Measurements from ENCODE around the gene ITGA5.

The ITGA5 gene

DNA sequence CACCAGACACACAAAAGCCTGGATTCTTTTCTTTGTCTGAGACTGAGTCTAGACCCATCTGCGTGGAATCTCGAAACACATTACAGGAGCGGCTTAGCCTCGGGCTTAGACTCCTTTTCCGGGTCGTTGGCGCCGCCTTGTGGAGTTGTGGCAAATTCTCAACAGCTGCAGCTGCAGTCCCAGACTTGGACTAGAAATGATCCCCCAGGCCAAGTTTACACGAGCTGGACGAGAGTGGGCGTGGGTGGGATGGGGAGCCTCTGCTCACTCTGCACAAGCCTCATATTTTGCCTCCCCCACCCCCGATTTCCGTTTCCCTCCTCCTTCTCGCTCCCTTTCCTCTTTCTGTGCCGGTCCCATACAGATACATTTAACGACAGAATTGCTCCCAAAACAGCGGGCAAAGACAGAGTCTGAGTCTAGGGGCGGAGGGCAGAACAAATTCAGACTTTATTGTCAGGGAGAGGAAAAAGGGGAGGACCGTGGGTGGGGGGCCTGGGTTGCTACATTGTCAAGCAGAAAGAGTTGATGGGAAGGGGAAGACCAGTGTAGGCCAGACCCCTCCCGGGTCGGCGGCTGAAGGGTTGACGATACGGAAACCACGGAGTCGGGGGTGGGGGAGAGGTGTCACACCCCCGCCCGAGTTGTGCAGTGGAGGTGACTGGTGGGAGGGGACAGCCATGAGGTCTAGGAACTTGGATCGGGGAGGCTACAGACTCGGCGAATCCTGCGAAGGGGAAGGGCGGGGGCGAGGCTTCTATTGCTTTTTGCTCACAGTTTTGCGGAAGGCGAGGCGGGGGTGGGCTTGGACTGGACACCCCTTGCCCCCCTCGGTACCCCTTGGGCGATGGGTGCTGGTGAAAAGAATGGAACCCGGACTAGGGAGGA lies 50.1 kb downstream of the ITGA5 start:
- DNase-seq (ENCODE audit: low read depth in 2 of 2): peak; percentile 91 to 93
- H3K4me3 ChIP-seq (replicated peaks in 1 of 2; ENCODE audit: low read depth in 2 of 2, low read length in 2 of 2): peak overlapping the region in 1 of 2 donors; percentile 11
- TF ChIP-seq, protein P1, sequence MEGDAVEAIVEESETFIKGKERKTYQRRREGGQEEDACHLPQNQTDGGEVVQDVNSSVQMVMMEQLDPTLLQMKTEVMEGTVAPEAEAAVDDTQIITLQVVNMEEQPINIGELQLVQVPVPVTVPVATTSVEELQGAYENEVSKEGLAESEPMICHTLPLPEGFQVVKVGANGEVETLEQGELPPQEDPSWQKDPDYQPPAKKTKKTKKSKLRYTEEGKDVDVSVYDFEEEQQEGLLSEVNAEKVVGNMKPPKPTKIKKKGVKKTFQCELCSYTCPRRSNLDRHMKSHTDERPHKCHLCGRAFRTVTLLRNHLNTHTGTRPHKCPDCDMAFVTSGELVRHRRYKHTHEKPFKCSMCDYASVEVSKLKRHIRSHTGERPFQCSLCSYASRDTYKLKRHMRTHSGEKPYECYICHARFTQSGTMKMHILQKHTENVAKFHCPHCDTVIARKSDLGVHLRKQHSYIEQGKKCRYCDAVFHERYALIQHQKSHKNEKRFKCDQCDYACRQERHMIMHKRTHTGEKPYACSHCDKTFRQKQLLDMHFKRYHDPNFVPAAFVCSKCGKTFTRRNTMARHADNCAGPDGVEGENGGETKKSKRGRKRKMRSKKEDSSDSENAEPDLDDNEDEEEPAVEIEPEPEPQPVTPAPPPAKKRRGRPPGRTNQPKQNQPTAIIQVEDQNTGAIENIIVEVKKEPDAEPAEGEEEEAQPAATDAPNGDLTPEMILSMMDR (IDR thresholded peaks at IDR 0.05; ENCODE audit: low read depth, low read length): peak; percentile 87

DNA sequence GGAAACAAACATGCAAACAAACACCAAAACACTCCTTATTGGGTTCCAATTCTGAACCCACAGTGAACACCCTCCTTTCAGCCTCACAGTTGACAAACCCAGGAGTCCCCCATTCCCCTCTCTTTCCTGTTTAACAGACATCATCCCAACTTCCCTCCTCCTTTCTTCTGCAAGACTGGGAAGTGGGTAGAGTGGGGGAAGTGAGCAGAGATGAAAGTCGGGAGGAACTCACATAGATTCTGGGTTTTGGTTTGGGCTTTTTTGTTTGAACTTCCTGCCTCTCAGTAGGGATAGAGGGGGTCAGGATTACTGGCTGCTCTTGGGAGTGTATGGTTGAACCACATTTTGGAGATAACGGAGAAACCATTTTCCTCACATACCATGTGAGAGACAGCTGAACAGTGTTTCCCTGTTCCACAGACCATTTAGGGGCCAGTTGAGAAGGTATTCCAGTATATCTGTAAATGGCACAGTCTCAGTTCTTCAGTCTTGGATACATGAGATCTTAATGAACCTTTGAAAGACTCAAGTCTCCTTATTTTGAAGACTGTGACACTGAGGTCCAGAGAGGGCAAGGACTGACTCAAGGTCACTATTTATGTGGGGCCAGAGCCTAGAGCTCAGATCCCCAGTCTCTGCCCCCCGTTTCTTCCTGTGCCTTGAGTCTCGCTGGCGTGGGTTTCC lies 50.9 kb downstream of the ITGA5 start:
- no peak for DNase-seq (ENCODE audit: low read depth in 2 of 2)
- H3K4me3 ChIP-seq (replicated peaks in 1 of 2; ENCODE audit: low read depth in 2 of 2, low read length in 2 of 2): no peak overlapping the region
- TF ChIP-seq, protein P1 (IDR thresholded peaks at IDR 0.05; ENCODE audit: low read depth, low read length): no peak

DNA sequence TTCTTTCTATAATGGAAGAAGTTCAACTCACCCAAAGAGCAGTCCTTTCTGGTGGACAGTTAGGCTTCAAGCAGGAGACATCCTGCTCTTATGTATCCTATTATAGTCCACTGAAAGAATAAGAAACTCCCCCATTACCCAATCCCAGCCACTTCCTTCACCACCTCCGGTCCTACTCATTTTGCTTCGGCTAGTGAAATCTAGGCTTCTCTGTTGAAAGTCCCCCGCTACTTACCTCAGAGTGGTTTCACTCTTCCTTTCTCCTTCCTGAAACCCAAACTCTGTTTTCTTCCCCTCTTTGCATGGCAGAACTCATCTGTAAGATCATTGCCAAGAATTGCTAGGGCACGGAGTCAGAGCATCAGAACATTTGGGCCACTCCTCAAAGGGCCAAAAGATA lies 54.7 kb downstream of the ITGA5 start, which contains the start of gene GPR84:
Gene GPR84, minus strand, starts transcription at position 74 of the 400 bp plus-strand sequence. CDS start 635 bp downstream, outside the sequence.
- DNase-seq (ENCODE audit: low read depth in 2 of 2): peak in 1 of 2 donors; percentile 49
- H3K4me3 ChIP-seq (replicated peaks in 1 of 2; ENCODE audit: low read depth in 2 of 2, low read length in 2 of 2): no peak within 1 kb of the TSS
- TF ChIP-seq, protein P1 (IDR thresholded peaks at IDR 0.05; ENCODE audit: low read depth, low read length): no peak

DNA sequence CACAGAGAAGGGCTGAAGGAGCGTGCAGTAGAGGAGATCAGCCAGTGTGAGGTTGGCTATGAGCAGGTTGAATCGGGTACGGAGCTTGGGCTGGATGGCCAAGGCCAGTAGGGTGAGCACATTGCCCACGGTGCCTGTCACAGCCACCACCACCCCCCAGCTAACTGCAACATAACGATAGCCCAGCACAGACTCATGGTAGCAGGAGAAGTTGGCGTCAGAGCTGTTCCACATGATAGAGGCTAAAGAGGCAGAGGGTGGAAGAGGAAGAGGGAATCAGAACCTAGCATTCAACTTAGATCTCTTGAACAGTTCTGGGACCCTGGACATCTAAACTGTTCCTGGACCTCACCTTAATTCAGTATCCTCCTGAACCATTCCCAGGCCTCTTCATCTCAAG lies 55.4 kb downstream of the ITGA5 start:
- no peak overlapping the region for H3K4me3 ChIP-seq (replicated peaks in 1 of 2; ENCODE audit: low read depth in 2 of 2, low read length in 2 of 2)
- DNase-seq (ENCODE audit: low read depth in 2 of 2): no peak
- TF ChIP-seq, protein P1 (IDR thresholded peaks at IDR 0.05; ENCODE audit: low read depth, low read length): no peak

DNA sequence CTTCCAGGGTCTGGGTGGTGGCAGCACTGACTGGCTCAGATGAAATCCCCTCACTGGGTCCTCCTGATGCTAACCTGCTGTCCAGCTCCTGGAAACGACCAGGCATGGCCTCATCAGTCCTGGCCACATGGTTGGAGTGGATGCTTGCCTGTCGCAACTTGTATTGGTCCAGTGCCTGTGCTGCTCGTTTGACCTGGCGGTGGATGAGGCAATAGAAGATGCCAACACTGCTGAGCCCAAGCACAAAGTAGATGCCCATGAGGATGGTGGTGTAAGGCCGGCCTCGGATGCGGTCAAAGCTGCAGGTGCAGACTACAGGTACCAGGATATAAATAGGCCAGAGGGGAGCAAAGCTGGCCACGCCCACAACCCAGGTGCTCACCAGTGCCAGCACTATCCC lies 56.0 kb downstream of the ITGA5 start:
- no peak overlapping the region for H3K4me3 ChIP-seq (replicated peaks in 1 of 2; ENCODE audit: low read depth in 2 of 2, low read length in 2 of 2)
- TF ChIP-seq, protein P1 (IDR thresholded peaks at IDR 0.05; ENCODE audit: low read depth, low read length): no peak
- DNase-seq (ENCODE audit: low read depth in 2 of 2): no peak

DNA sequence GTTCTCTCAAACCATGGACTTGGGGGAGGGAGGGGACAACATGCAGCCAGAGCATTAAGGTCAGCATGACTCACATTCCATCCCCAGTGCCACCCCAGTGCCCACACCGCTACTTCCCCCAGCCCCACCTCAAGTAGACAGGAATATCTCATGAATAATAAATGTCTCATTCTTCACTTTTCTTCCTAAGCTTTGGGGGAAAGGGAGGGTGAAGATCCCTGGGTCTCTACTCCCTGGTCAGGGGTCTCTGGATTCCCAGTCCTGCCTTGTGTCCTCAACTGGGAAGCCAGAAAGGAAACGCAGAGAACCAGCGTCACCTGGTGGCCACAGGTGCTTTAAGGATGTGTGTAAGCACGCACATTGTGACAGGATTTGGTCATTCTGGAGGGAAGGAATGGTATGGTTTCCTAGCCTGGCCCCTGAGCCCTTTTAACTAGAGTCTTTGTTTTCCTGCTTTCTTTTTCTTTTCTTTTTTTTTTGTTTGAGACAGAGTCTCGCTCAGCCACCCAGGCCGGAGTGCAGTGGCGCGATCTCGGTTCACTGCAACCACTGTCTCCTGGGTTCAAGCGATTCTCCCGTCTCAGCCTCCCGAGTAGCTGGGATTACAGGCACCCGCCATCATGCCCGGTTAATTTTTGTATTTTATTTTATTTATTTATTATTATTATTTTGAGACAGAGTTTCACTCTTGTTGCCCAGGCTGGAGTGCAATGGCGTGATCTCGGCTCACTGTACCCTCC lies 58.2 kb downstream of the ITGA5 start:
- TF ChIP-seq, protein P1 (IDR thresholded peaks at IDR 0.05; ENCODE audit: low read depth, low read length): peak; percentile 77
- peak; percentile 85 to 87 for DNase-seq (ENCODE audit: low read depth in 2 of 2)
- H3K4me3 ChIP-seq (replicated peaks in 1 of 2; ENCODE audit: low read depth in 2 of 2, low read length in 2 of 2): no peak overlapping the region
